ENCODE data around the gene TAAR5.
"Not testable (repeated sequence)": the region's sequence is repeated elsewhere in the genome, so short reads cannot be mapped to it uniquely, and the experiment has no call there.

DNA sequence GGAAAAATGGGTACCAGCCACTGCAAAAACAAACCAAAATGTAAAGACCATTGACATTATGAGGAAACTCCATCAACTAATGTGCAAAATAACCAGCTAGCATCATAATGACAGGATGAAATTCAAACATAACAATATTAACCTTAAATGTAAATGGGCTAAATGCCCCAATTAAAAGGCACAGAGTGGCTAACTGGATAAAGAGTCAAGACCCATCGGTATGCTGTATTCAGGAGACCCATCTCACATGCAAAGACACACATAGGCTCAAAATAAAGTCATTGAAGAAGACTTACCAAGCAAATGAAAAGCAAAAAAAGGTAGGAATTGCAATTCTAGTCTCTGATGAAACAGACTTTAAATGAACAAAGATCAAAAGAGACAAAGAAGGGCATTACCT, 47.6 kb upstream of the TAAR5 start:
- not testable (repeated sequence) for TF ChIP-seq POLR2AphosphoS5, POLR2A (IDR thresholded peaks at IDR 0.05)
- TF ChIP-seq, protein P1, sequence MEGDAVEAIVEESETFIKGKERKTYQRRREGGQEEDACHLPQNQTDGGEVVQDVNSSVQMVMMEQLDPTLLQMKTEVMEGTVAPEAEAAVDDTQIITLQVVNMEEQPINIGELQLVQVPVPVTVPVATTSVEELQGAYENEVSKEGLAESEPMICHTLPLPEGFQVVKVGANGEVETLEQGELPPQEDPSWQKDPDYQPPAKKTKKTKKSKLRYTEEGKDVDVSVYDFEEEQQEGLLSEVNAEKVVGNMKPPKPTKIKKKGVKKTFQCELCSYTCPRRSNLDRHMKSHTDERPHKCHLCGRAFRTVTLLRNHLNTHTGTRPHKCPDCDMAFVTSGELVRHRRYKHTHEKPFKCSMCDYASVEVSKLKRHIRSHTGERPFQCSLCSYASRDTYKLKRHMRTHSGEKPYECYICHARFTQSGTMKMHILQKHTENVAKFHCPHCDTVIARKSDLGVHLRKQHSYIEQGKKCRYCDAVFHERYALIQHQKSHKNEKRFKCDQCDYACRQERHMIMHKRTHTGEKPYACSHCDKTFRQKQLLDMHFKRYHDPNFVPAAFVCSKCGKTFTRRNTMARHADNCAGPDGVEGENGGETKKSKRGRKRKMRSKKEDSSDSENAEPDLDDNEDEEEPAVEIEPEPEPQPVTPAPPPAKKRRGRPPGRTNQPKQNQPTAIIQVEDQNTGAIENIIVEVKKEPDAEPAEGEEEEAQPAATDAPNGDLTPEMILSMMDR (IDR thresholded peaks at IDR 0.05) = not testable (repeated sequence)

Data from breast epithelium (tissue), 3 donors.